ENCODE measurements around the gene SLC38A6. TPM values are rescaled to one million over a fixed set of nuclear protein-coding genes. Genes with fewer than 3 reads are reported as not detected.
"Not testable (repeated sequence)": the region's sequence is repeated elsewhere in the genome, so short reads cannot be mapped to it uniquely, and the experiment has no call there.

SLC38A6 gene
- total RNA-seq, 1 donor: 4.8 TPM

- DNase-seq (ENCODE audit: low read depth in 2 of 3, low spot score in 2 of 3): no peak
Observed at GRCh38 chr14:61048640-61049039, 67.6 kb downstream of the SLC38A6 start.

- no peak for DNase-seq (ENCODE audit: low read depth in 2 of 3, low spot score in 2 of 3)
Observed at GRCh38 chr14:61050417-61050816, 69.4 kb downstream of the SLC38A6 start.

- DNase-seq (ENCODE audit: low read depth in 2 of 3, low spot score in 2 of 3): no peak
Observed at GRCh38 chr14:61051051-61051450, 70.0 kb downstream of the SLC38A6 start.

GRCh38 chr14:61051621-61052020, 70.6 kb downstream of the SLC38A6 start:
- DNase-seq (ENCODE audit: low read depth in 2 of 3, low spot score in 2 of 3): no peak

GRCh38 chr14:61063461-61063860, 82.4 kb downstream of the SLC38A6 start:
- DNase-seq (ENCODE audit: low read depth in 2 of 3, low spot score in 2 of 3): no peak

- DNase-seq (ENCODE audit: low read depth in 2 of 3, low spot score in 2 of 3): no peak
Observed at GRCh38 chr14:61064210-61064609, 83.2 kb downstream of the SLC38A6 start.

GRCh38 chr14:61064856-61065255, 83.8 kb downstream of the SLC38A6 start:
- no peak for DNase-seq (ENCODE audit: low read depth in 2 of 3, low spot score in 2 of 3)

- DNase-seq (ENCODE audit: low read depth in 2 of 3, low spot score in 2 of 3): no peak
Observed at GRCh38 chr14:61065656-61066055, 84.6 kb downstream of the SLC38A6 start.

GRCh38 chr14:61072442-61072841, 91.4 kb downstream of the SLC38A6 start:
- not testable (repeated sequence) for DNase-seq (ENCODE audit: low read depth in 2 of 3, low spot score in 2 of 3)

GRCh38 chr14:61074852-61075251, 93.8 kb downstream of the SLC38A6 start:
- no peak for DNase-seq (ENCODE audit: low read depth in 2 of 3, low spot score in 2 of 3)

- no peak for DNase-seq (ENCODE audit: low read depth in 2 of 3, low spot score in 2 of 3)
Observed at GRCh38 chr14:61076556-61076955, 95.5 kb downstream of the SLC38A6 start.

GRCh38 chr14:61077437-61077836, 96.4 kb downstream of the SLC38A6 start:
- no peak for DNase-seq (ENCODE audit: low read depth in 2 of 3, low spot score in 2 of 3)

GRCh38 chr14:61077951-61078720, 97.1 kb downstream of the SLC38A6 start:
- DNase-seq (ENCODE audit: low read depth in 2 of 3, low spot score in 2 of 3): no peak

GRCh38 chr14:61080591-61081010, 99.6 kb downstream of the SLC38A6 start:
- no peak for DNase-seq (ENCODE audit: low read depth in 2 of 3, low spot score in 2 of 3)

- no peak for DNase-seq (ENCODE audit: low read depth in 2 of 3, low spot score in 2 of 3)
Observed at GRCh38 chr14:61088081-61088480, 107.0 kb downstream of the SLC38A6 start.

GRCh38 chr14:61089126-61089750, 108.2 kb downstream of the SLC38A6 start:
- DNase-seq (ENCODE audit: low read depth in 2 of 3, low spot score in 2 of 3): no peak

GRCh38 chr14:61090432-61091216, 109.6 kb downstream of the SLC38A6 start:
- no peak for DNase-seq (ENCODE audit: low read depth in 2 of 3, low spot score in 2 of 3)

- no peak for DNase-seq (ENCODE audit: low read depth in 2 of 3, low spot score in 2 of 3)
Observed at GRCh38 chr14:61091657-61092273, 110.7 kb downstream of the SLC38A6 start.

- DNase-seq (ENCODE audit: low read depth in 2 of 3, low spot score in 2 of 3): not testable (repeated sequence)
Observed at GRCh38 chr14:61098096-61098495, 117.1 kb downstream of the SLC38A6 start.

- no peak for DNase-seq (ENCODE audit: low read depth in 2 of 3, low spot score in 2 of 3)
Observed at GRCh38 chr14:61098721-61099120, 117.7 kb downstream of the SLC38A6 start.

GRCh38 chr14:61099216-61099835, 118.3 kb downstream of the SLC38A6 start:
- DNase-seq (ENCODE audit: low read depth in 2 of 3, low spot score in 2 of 3): no peak

Measured in hematopoietic multipotent progenitor cell (in vitro differentiated cells).